OCI-LY7 (cell line): ENCODE results near the gene COMP. TPM values are rescaled to one million over a fixed set of nuclear protein-coding genes. Genes with fewer than 3 reads are reported as not detected.

ENCODE experiments used
- BruUV-seq: library from RNA; stranded (reverse); fragments of 400-500 nt; replicated peaks from 2 replicates; lab custom pipeline; 2021; lab: Mats Ljungman, UMichigan
- CTCF ChIA-PET: fragments of 300-600 bp; sonication (Branson Sonifier 250); formaldehyde crosslinking; loops from one replicate; lab custom pipeline; 2022; ENCODE audit warnings: antibody characterized with exemption; ENCODE audit not compliant: unreplicated experiment; lab: Charles Lee
- POLR2A ChIA-PET: fragments of 300-600 bp; sonication (Branson Sonifier 250); formaldehyde crosslinking; loops from one replicate; lab custom pipeline; 2022; ENCODE audit warnings: antibody characterized with exemption; lab: Charles Lee
- DNase-seq: peaks from one replicate; pipeline ENCODE4 v3.0.0-alpha.2; 2015; ENCODE audit warnings: low spot score
- H2AFZ ChIP-seq: fragments of 200-600 bp; sonication (generic), shearing (Covaris generic); 2 replicates; pipeline ENCODE4 v1.6.1; 2014; ENCODE audit warnings: mild to moderate bottlenecking, antibody characterized with exemption, low read length, moderate library complexity
- H3K27ac ChIP-seq: fragments of 200-600 bp; sonication (generic); 2 replicates; pipeline ENCODE4 v1.5.1; 2014; ENCODE audit warnings: mixed run types, low read depth, mild to moderate bottlenecking, moderate library complexity, low read length, inconsistent platforms; ENCODE audit not compliant: poor library complexity, severe bottlenecking
- H3K36me3 ChIP-seq: fragments of 200-600 bp; sonication (generic); 2 replicates; pipeline ENCODE4 v1.6.1; 2014; ENCODE audit warnings: mild to moderate bottlenecking, antibody characterized with exemption, low read length, moderate library complexity, mixed read lengths; ENCODE audit not compliant: insufficient read depth
- H3K4me1 ChIP-seq: fragments of 200-600 bp; sonication (generic); 2 replicates; pipeline ENCODE4 v1.5.1; 2014; ENCODE audit warnings: mild to moderate bottlenecking, low read length; ENCODE audit not compliant: insufficient read depth, poor library complexity, severe bottlenecking
- H3K4me2 ChIP-seq: fragments of 200-600 bp; sonication (generic); 2 replicates; pipeline ENCODE4 v1.6.1; 2014; ENCODE audit warnings: mild to moderate bottlenecking, low read length
- H3K4me3 ChIP-seq: fragments of 200-600 bp; sonication (generic); 2 replicates; pipeline ENCODE4 v1.5.1; 2014; ENCODE audit warnings: mild to moderate bottlenecking, low read depth, low read length; ENCODE audit not compliant: poor library complexity, severe bottlenecking
- H3K79me2 ChIP-seq: fragments of 200-600 bp; sonication (generic); 2 replicates; pipeline ENCODE4 v1.6.1; 2016; ENCODE audit warnings: low read depth, mild to moderate bottlenecking, low read length, moderate library complexity, mixed read lengths; ENCODE audit not compliant: insufficient read depth
- H3K9me2 ChIP-seq: fragments of 200-600 bp; sonication (generic); 2 replicates; pipeline ENCODE4 v1.6.1; 2016; ENCODE audit warnings: mild to moderate bottlenecking, low read length, mixed read lengths; ENCODE audit not compliant: insufficient read depth
- H3K9me3 ChIP-seq: fragments of 200-600 bp; sonication (generic); 2 replicates; pipeline ENCODE4 v1.6.1; 2014; ENCODE audit warnings: mild to moderate bottlenecking, mixed run types, low read length, mixed read lengths
- H4K20me1 ChIP-seq: fragments of 200-600 bp; sonication (generic); 2 replicates; pipeline ENCODE4 v1.6.1; 2014; ENCODE audit warnings: mild to moderate bottlenecking, antibody characterized with exemption, low read length, moderate library complexity, mixed read lengths; ENCODE audit not compliant: insufficient read depth
- EZH2phosphoT487 ChIP-seq: fragments of 200-600 bp; sonication (generic); IDR thresholded peaks from 2 replicates; pipeline ENCODE4 v1.6.1; 2018; ENCODE audit warnings: low read depth, borderline replicate concordance, mild to moderate bottlenecking, mixed run types, antibody characterized with exemption, low read length, moderate library complexity, mixed read lengths
- intact Hi-C: fragments of 100-400 bp; cut with micrococcal nuclease; formaldehyde crosslinking; loops from one replicate; pipeline ENCODE4 v1.10.0; 2022; ENCODE audit not compliant: unreplicated experiment
- total RNA-seq, 2 experiments: library from RNA; depleted of rRNA in 1 of 2; stranded (reverse); fragments of >200 nt in 1 of 2; shearing (Covaris generic) in 1 of 2; gene quantifications; 2 replicates each; pipeline ENCODE4 v1.2.3, GENCODE V29; 2014 to 2022
- TF ChIP-seq, protein P1 (sequence below): fragments of 200-600 bp; sonication (generic); conservative IDR thresholded peaks from 2 replicates; pipeline ENCODE4 v1.5.1; 2014; ENCODE audit warnings: mild to moderate bottlenecking, antibody characterized with exemption, low read length, moderate library complexity, mixed read lengths

COMP gene
- total RNA-seq, 2 experiments from 2014 or later: not detected

DNA sequence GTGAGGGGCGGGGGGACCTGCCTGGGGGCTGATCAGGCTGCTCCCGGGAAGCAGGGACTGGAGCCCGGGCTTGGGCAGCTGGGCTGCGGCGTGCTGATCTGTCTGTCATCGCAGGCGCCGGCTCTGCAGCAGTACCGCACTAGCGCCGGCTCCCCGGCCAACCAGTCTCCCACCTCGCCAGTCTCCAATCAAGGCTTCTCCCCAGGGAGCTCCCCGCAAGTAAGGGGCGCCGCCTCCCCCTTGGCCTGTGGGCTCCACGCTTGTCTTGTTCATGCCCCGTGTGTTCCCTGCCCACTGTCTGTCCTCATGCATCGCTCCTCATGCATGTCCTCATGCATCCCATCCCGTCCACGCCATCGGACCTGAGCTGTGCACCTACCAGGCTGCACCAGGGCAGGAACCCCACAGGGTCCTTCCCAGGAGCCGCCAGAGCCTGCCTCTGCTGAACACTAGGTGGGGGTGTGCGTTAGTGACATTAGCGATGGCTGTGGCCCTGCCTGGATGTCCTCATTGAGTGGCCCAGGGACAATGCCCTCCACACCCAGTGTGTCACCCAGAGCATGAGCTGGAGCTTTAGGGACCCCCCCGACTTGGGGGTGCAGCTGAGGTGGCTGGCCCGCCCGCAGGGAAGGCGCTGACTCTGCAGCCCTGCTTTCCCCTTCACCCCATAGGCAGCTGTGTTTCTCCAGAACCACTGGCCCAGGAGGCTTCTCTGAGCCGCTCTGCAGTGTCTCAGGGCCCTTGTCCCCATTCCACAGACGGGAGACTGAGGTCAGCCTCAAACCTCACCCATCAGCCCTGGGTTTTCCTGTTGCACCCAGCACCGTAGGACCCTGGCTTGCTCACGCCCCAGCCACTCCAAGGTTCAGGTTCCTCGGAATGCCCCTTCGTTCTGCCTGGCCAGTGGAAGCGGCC is 19.5 kb downstream of the COMP start:
- Histone ChIP-seq H3K27ac (no peak overlapping the region), H3K4me1 (no peaks in the 10 kb centered on the region), H3K36me3 (no peaks in the 10 kb centered on the region), H3K9me3 (no peaks in the 10 kb centered on the region), H3K79me2 (no peaks in the 10 kb centered on the region), H2AFZ (no peak overlapping the region), H3K9me2 (no peaks in the 10 kb centered on the region), H3K4me2 (no peak overlapping the region), H3K4me3 (no peak overlapping the region), H4K20me1 (no peaks in the 10 kb centered on the region)
- no peak for TF ChIP-seq EZH2phosphoT487
- TF ChIP-seq, protein P1, sequence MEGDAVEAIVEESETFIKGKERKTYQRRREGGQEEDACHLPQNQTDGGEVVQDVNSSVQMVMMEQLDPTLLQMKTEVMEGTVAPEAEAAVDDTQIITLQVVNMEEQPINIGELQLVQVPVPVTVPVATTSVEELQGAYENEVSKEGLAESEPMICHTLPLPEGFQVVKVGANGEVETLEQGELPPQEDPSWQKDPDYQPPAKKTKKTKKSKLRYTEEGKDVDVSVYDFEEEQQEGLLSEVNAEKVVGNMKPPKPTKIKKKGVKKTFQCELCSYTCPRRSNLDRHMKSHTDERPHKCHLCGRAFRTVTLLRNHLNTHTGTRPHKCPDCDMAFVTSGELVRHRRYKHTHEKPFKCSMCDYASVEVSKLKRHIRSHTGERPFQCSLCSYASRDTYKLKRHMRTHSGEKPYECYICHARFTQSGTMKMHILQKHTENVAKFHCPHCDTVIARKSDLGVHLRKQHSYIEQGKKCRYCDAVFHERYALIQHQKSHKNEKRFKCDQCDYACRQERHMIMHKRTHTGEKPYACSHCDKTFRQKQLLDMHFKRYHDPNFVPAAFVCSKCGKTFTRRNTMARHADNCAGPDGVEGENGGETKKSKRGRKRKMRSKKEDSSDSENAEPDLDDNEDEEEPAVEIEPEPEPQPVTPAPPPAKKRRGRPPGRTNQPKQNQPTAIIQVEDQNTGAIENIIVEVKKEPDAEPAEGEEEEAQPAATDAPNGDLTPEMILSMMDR: peak; percentile 71
- ChIA-PET CTCF (interaction anchor here (1.0 kb wide), 1 partner anchor 76 kb away, joined by 4 read pairs; no protein-coding TSS in a partner anchor), POLR2A (interaction anchor here (0.5 kb wide), 1 partner anchor 215 kb away, joined by 7 read pairs; no protein-coding TSS in a partner anchor)
- DNase-seq: peak; percentile 41
- intact Hi-C loops: loop anchor here (5.0 kb wide), 1 partner anchor 76 kb away; no protein-coding TSS in a partner anchor
- BruUV-seq: no TSS peak

DNA sequence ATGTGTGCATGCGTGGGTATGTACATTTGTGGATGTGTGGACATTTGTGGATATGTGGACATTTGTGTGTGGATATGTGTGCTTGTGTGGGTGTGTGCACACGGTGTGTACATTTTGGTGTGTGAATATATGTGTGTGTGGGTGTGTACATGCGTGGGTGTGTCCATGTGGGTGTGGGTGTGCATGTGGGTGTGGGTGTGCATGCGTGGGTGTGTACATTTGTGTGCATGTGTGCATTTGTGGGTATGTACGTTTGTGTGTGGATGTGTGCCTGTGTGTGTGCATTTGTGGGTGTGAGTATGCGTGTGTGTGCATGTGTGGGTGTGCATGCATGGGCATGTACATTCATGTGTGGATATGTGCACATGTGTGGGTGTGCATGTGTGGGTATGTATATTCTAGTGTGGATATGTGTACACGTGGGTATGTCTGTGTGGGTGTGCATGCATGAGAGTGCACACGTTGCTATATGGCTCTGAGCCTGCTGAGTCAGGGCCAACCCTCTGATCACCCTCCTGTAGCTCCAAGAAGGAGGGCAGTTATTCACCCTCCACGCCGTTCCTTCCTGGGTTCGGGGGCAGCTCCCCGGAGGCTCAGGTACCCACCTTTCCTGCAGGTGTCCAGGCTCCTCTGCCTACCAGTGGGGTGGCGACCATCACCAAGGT is 20.3 kb downstream of the COMP start:
- H3K79me2 ChIP-seq: no peaks in the 10 kb centered on the region
- no peak overlapping the region for H2AFZ ChIP-seq
- H3K4me1 ChIP-seq: no peaks in the 10 kb centered on the region
- POLR2A ChIA-PET: no interaction called here
- no peak overlapping the region for H3K4me2 ChIP-seq
- no peaks in the 10 kb centered on the region for H3K9me2 ChIP-seq
- no TSS peak for BruUV-seq
- no peaks in the 10 kb centered on the region for H3K9me3 ChIP-seq
- H3K4me3 ChIP-seq: no peak overlapping the region
- no peaks in the 10 kb centered on the region for H3K36me3 ChIP-seq
- intact Hi-C loops: loop anchor here (5.0 kb wide), 1 partner anchor 77 kb away; no protein-coding TSS in a partner anchor
- no peak overlapping the region for H3K27ac ChIP-seq
- no peak for DNase-seq
- CTCF ChIA-PET: interaction anchor here (1.0 kb wide), 1 partner anchor 76 kb away, joined by 4 read pairs; no protein-coding TSS in a partner anchor
- TF ChIP-seq, protein P1: no peak
- TF ChIP-seq EZH2phosphoT487: no peak
- H4K20me1 ChIP-seq: no peaks in the 10 kb centered on the region
